AG04449 (cell line): ENCODE measurements around the gene B4GALNT4.

Source experiments
- CTCF ChIA-PET: fragments of 350-600 bp; formaldehyde crosslinking; extraction: SDS; loops from one replicate; lab custom pipeline; 2021; ENCODE audit warnings: antibody characterized with exemption; lab: Yijun Ruan, JAX
- POLR2A ChIA-PET: fragments of 400-600, 350-600 bp; formaldehyde crosslinking; extraction: SDS; loops from one replicate; lab custom pipeline; 2020; ENCODE audit warnings: antibody characterized with exemption, inconsistent platforms; lab: Yijun Ruan, JAX
- DNase-seq: peaks from one replicate; pipeline ENCODE4 v3.0.0-alpha.2; 2010; ENCODE audit warnings: low read depth, low spot score
- H3K4me3 ChIP-seq: 2 replicates; pipeline ENCODE4 v1.5.1; 2011; ENCODE audit warnings: low read depth, mild to moderate bottlenecking, control low read depth, low read length
- CTCF ChIP-seq: IDR thresholded peaks from one replicate; pipeline ENCODE4 v1.5.1; 2011; ENCODE audit warnings: mild to moderate bottlenecking, moderate library complexity, low read length, control low read depth, inconsistent platforms; ENCODE audit not compliant: insufficient read depth; ENCODE audit errors: missing control alignments

The B4GALNT4 gene

GRCh38 chr11:380095-380480 lies 10.8 kb downstream of the B4GALNT4 start:
- no peak overlapping the region for H3K4me3 ChIP-seq
- POLR2A ChIA-PET: no interaction called here
- CTCF ChIA-PET: no interaction called here
- TF ChIP-seq CTCF: no peak
- DNase-seq: no peak

- TF ChIP-seq CTCF: no peak
- CTCF ChIA-PET: no interaction called here
- no peak overlapping the region for H3K4me3 ChIP-seq
- POLR2A ChIA-PET: no interaction called here
- DNase-seq: no peak
Measured at GRCh38 chr11:380491-380890, 11.2 kb downstream of the B4GALNT4 start.

GRCh38 chr11:380996-381395 lies 11.7 kb downstream of the B4GALNT4 start:
- CTCF ChIA-PET: no interaction called here
- POLR2A ChIA-PET: no interaction called here
- no peak overlapping the region for H3K4me3 ChIP-seq
- no peak for TF ChIP-seq CTCF
- no peak for DNase-seq

- no peak overlapping the region for H3K4me3 ChIP-seq
- DNase-seq: no peak
- ChIA-PET CTCF (no interaction called here), POLR2A (no interaction called here)
- TF ChIP-seq CTCF: no peak
Measured at GRCh38 chr11:381501-382072, 12.3 kb downstream of the B4GALNT4 start.

GRCh38 chr11:382081-382629 lies 12.9 kb downstream of the B4GALNT4 start:
- no peak overlapping the region for H3K4me3 ChIP-seq
- POLR2A ChIA-PET: no interaction called here
- CTCF ChIA-PET: interaction anchor here (2.9 kb wide), 1 partner anchor 67 kb away, joined by 7 read pairs; no protein-coding TSS in a partner anchor
- no peak for DNase-seq
- TF ChIP-seq CTCF: no peak

- POLR2A ChIA-PET: no interaction called here
- CTCF ChIA-PET: interaction anchor here (1.2 to 2.9 kb wide), 2 partner anchors 13 to 66 kb away, joined by 3 to 7 read pairs; no protein-coding TSS in a partner anchor
Measured at GRCh38 chr11:383431-383830, 14.1 kb downstream of the B4GALNT4 start.

More at GRCh38 chr11:383431-383830, 14.1 kb downstream of the B4GALNT4 start:
- H3K4me3 ChIP-seq: no peak overlapping the region
- no peak for TF ChIP-seq CTCF
- DNase-seq: no peak
